MM.1S (cell line): ENCODE data around the gene OLFM2.

ENCODE experiments used
- DNase-seq: peaks from one replicate; pipeline ENCODE4 v3.0.0-alpha.2; 2015
- H2AFZ ChIP-seq: fragments of 300-600 bp; sonication (generic); 2 replicates; pipeline ENCODE4 v1.6.0; 2016; ENCODE audit warnings: antibody characterized with exemption, low read length
- H3F3A ChIP-seq: fragments of 300-600 bp; sonication (generic); 2 replicates; pipeline ENCODE4 v1.6.1; 2016; ENCODE audit warnings: mild to moderate bottlenecking, antibody characterized with exemption, low read length, moderate library complexity, mixed read lengths; ENCODE audit not compliant: insufficient read depth
- H3K27ac ChIP-seq: fragments of 300-600 bp; sonication (generic); 2 replicates; pipeline ENCODE4 v1.5.1; 2016; ENCODE audit warnings: mild to moderate bottlenecking, low read length
- H3K27me3 ChIP-seq: fragments of 300-600 bp; sonication (generic); replicated peaks from 2 replicates; pipeline ENCODE4 v1.6.0; 2016; ENCODE audit warnings: low read length; ENCODE audit not compliant: insufficient read depth
- H3K36me3 ChIP-seq: fragments of 300-600 bp; sonication (generic); replicated peaks from 2 replicates; pipeline ENCODE4 v1.6.1; 2016; ENCODE audit warnings: mild to moderate bottlenecking, low read length, mixed read lengths; ENCODE audit not compliant: insufficient read depth
- H3K4me1 ChIP-seq: fragments of 300-600 bp; sonication (generic); 2 replicates; pipeline ENCODE4 v1.6.1; 2016; ENCODE audit warnings: low read length, mixed read lengths
- H3K4me2 ChIP-seq: fragments of 300-600 bp; sonication (generic); 2 replicates; pipeline ENCODE4 v1.6.0; 2016; ENCODE audit warnings: low read depth, low read length
- H3K4me3 ChIP-seq: fragments of 300-600 bp; sonication (generic); 2 replicates; pipeline ENCODE4 v1.5.1; 2016; ENCODE audit warnings: low read length, mixed read lengths
- H3K79me2 ChIP-seq: fragments of 300-600 bp; sonication (generic); 2 replicates; pipeline ENCODE4 v1.6.1; 2016; ENCODE audit warnings: mixed run types, low read length, mixed read lengths
- H3K9ac ChIP-seq: fragments of 300-600 bp; sonication (generic); 2 replicates; pipeline ENCODE4 v1.6.1; 2016; ENCODE audit warnings: low read length, mixed read lengths
- H3K9me2 ChIP-seq: fragments of 300-600 bp; sonication (generic); replicated peaks from 2 replicates; pipeline ENCODE4 v1.6.1; 2016; ENCODE audit warnings: mild to moderate bottlenecking, low read length, mixed read lengths; ENCODE audit not compliant: insufficient read depth
- H3K9me3 ChIP-seq: fragments of 300-600 bp; sonication (generic); replicated peaks from 2 replicates; pipeline ENCODE4 v1.6.1; 2016; ENCODE audit warnings: mild to moderate bottlenecking, low read length, mixed read lengths; ENCODE audit not compliant: insufficient read depth
- H4K20me1 ChIP-seq: fragments of 300-600 bp; sonication (generic); 2 replicates; pipeline ENCODE4 v1.6.1; 2016; ENCODE audit warnings: mild to moderate bottlenecking, low read length, moderate library complexity, mixed read lengths; ENCODE audit not compliant: insufficient read depth
- EZH2 ChIP-seq: fragments of 300-600 bp; sonication (generic); optimal IDR thresholded peaks from 2 replicates; pipeline ENCODE3; 2017; ENCODE audit warnings: low read depth, mild to moderate bottlenecking, antibody characterized with exemption, low read length, mixed read lengths
- EZH2phosphoT487 ChIP-seq: fragments of 300-600 bp; sonication (generic); IDR thresholded peaks from 2 replicates; pipeline ENCODE4 v1.6.1; 2018; ENCODE audit warnings: antibody characterized with exemption, low read length
- TF ChIP-seq, protein P1 (sequence below): fragments of 300-600 bp; sonication (generic); IDR thresholded peaks from 2 replicates; pipeline ENCODE4 v1.5.1; 2016; ENCODE audit warnings: antibody characterized with exemption, low read length, mixed read lengths

Gene OLFM2

DNA sequence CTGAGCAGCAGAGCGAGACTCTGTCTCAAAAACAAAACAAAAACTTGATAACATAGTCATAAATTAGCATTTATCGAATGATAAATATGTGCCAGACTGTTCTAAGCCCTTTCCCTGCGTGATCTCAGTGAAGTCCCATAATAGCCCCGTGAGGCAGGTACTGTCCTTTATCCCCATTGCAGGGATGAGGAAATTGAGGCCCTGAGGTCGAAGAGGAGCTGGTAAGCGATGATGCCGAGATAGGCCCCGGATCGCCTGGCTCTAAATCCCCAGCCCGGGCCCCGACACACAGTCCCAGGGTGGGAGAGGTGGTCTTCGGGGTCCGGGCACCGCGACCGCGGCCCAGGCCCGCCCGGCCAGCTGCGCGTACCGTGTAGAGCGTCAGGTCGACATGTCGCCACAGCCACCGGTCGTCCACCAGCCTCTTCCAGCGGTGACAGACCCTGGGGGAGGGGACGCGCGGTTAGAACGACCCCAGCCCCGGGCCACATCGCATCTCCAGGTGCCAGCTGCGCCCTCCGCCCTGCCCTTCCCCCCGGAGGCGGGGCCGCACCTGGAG is 118.1 kb downstream of the OLFM2 start:
- Histone ChIP-seq H3K27ac (peak overlapping the region; percentile 83; the same call in 1 of the 2 replicates), H3K9me2 (no peaks in the 10 kb centered on the region)

DNA sequence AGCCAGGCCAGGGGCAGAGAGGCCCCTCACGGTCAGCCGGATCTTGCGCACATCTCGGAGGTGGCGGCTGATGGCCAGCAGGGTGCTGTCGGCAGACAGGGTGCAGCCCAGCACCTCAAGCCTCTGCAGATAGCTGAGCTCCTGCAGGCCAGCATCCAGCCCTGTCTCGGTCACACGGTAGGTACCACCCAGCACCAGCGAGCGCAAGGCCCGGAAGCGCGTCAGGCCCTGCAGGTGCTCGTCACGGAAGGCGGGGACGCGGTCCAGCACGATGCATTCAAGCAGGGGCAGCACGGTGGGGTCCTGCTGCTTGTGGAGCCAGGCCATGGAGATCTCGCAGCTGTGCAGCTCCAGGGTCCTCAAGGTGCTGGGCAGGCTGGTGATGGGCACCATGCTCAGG is 125.2 kb downstream of the OLFM2 start:
- peaks cover 4% of the 10 kb centered on the region for H3K36me3 ChIP-seq
- no peaks in the 10 kb centered on the region for H3K9me3 ChIP-seq
- TF ChIP-seq EZH2phosphoT487 (no peak), EZH2 (no peak)
- TF ChIP-seq, protein P1, sequence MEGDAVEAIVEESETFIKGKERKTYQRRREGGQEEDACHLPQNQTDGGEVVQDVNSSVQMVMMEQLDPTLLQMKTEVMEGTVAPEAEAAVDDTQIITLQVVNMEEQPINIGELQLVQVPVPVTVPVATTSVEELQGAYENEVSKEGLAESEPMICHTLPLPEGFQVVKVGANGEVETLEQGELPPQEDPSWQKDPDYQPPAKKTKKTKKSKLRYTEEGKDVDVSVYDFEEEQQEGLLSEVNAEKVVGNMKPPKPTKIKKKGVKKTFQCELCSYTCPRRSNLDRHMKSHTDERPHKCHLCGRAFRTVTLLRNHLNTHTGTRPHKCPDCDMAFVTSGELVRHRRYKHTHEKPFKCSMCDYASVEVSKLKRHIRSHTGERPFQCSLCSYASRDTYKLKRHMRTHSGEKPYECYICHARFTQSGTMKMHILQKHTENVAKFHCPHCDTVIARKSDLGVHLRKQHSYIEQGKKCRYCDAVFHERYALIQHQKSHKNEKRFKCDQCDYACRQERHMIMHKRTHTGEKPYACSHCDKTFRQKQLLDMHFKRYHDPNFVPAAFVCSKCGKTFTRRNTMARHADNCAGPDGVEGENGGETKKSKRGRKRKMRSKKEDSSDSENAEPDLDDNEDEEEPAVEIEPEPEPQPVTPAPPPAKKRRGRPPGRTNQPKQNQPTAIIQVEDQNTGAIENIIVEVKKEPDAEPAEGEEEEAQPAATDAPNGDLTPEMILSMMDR: no peak
- H3K9me2 ChIP-seq: no peaks in the 10 kb centered on the region
- H3K4me1 ChIP-seq: peaks cover 43% of the 10 kb centered on the region
- peaks cover 26% of the 10 kb centered on the region for H3K79me2 ChIP-seq
- H3K27ac ChIP-seq: no peak overlapping the region
- H3K27me3 ChIP-seq: no peaks in the 10 kb centered on the region
- H3F3A ChIP-seq: peaks cover 43% of the 10 kb centered on the region
- no peak overlapping the region for H3K4me2 ChIP-seq
- H3K4me3 ChIP-seq: no peak overlapping the region
- H3K9ac ChIP-seq: no peak overlapping the region
- H4K20me1 ChIP-seq: no peaks in the 10 kb centered on the region
- no peak for DNase-seq
- no peak overlapping the region for H2AFZ ChIP-seq

More for the DNA sequence above, 118.1 kb downstream of the OLFM2 start:
- peaks cover 42% of the 10 kb centered on the region for H3K79me2 ChIP-seq
- H3K9ac ChIP-seq: peak overlapping the region; percentile 94
- no peaks in the 10 kb centered on the region for H3K9me3 ChIP-seq
- peak overlapping the region; percentile 85 for H3K4me2 ChIP-seq
- no peak for DNase-seq
- peak overlapping the region; percentile 92 for H2AFZ ChIP-seq
- peaks cover 20% of the 10 kb centered on the region for H3K4me1 ChIP-seq
- no peak for TF ChIP-seq EZH2phosphoT487
- TF ChIP-seq, protein P1: no peak
- no peak for TF ChIP-seq EZH2
- peaks cover 5% of the 10 kb centered on the region; the same call in 1 of the 2 replicates for H3F3A ChIP-seq
- H3K27me3 ChIP-seq: no peaks in the 10 kb centered on the region
- no peaks in the 10 kb centered on the region for H3K36me3 ChIP-seq
- H4K20me1 ChIP-seq: no peaks in the 10 kb centered on the region
- peak overlapping the region; percentile 99 for H3K4me3 ChIP-seq

DNA sequence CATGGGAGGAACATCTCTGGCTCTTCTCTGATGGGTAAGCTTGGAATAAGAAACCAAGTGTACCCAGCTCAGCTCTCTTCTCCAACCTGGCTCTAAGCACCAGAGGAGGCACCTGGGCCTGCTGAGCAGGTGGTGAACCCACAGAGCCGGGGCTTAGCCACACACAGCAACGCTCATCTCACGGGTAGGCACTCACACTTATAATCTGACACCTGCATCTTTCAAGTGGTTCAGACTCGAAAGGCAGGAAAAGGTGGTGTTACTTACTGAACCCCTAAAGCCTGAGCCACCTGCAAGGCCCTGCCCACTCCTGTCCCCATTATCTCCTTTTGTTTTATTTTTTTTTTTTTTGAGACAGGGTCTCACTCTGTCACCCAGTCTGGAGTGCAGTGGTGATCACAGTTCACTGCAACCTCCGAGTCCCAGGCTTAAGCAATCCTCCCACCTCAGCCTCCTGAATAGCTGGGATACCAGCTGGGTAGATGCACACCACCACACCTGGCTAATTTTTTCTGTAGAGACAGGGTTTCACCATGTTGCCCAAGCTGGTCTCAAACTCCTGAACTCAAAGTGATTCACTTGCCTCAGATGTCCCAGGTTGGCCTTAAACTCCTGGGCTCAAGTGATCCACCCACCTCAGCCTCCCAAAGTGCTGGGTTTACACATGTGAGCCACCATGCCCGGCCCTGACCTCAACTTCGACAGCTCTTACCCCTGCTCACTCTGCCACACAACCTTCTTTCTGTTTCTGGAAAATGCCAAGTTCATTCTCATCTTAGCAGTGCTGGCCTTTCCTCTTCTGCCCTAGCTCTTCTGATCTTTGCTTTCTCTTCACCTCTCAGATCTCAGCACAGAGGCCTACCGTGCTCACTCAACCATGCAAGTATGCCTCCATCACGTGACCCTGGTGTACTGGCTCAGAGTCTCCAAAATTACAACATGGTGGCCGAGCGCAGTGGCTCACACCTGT is 127.2 kb downstream of the OLFM2 start:
- TF ChIP-seq EZH2 (no peak), EZH2phosphoT487 (no peak)
- TF ChIP-seq, protein P1: no peak
- no peaks in the 10 kb centered on the region for H4K20me1 ChIP-seq
- peak overlapping the region; percentile 38; the same call in 1 of the 2 replicates for H3K9ac ChIP-seq
- no peaks in the 10 kb centered on the region for H3K27me3 ChIP-seq
- no peak overlapping the region for H3K4me3 ChIP-seq
- H3K36me3 ChIP-seq: peaks cover 4% of the 10 kb centered on the region
- peak overlapping the region; percentile 32; the same call in 1 of the 2 replicates for H3K4me2 ChIP-seq
- H3K27ac ChIP-seq: peak overlapping the region; percentile 93
- H3K9me3 ChIP-seq: no peaks in the 10 kb centered on the region
- H3K4me1 ChIP-seq: peaks cover 43% of the 10 kb centered on the region
- peaks cover 17% of the 10 kb centered on the region for H3K79me2 ChIP-seq
- H3F3A ChIP-seq: peaks cover 43% of the 10 kb centered on the region
- H3K9me2 ChIP-seq: no peaks in the 10 kb centered on the region
- peak overlapping the region; percentile 30; the same call in 1 of the 2 replicates for H2AFZ ChIP-seq
- peak; percentile 96 for DNase-seq
